HG03565 (cell line): ENCODE measurements around the gene DSP.

Source experiments
- ATAC-seq: cut with Tn5 transposase; IDR thresholded peaks from one replicate; pipeline ENCODE4 v1.9.1; 2021; ENCODE audit warnings: mild to moderate bottlenecking, moderate library complexity; ENCODE audit not compliant: unreplicated experiment

The DSP gene

GRCh38 chr6:7534192-7534591, 7.3 kb upstream of the DSP start:
- ATAC-seq: no peak

GRCh38 chr6:7535498-7535897, 6.0 kb upstream of the DSP start:
- no peak for ATAC-seq

- ATAC-seq: no peak
Observed at GRCh38 chr6:7537565-7538174, 3.8 kb upstream of the DSP start.

- ATAC-seq: no peak
Observed at GRCh38 chr6:7538484-7538883, 3.0 kb upstream of the DSP start.

GRCh38 chr6:7540595-7540994, 876 bp upstream of the DSP start:
- ATAC-seq: no peak

- no peak for ATAC-seq
Observed at GRCh38 chr6:7542065-7542873, 798 bp downstream of the DSP start.

GRCh38 chr6:7542874-7543624, 1.6 kb downstream of the DSP start:
- ATAC-seq: no peak

GRCh38 chr6:7543789-7544424, 2.4 kb downstream of the DSP start:
- no peak for ATAC-seq

- ATAC-seq: no peak
Observed at GRCh38 chr6:7544597-7544996, 3.1 kb downstream of the DSP start.

- no peak for ATAC-seq
Observed at GRCh38 chr6:7545316-7546019, 4.0 kb downstream of the DSP start.

GRCh38 chr6:7546020-7546369, 4.5 kb downstream of the DSP start:
- no peak for ATAC-seq

GRCh38 chr6:7546383-7546782, 4.9 kb downstream of the DSP start:
- no peak for ATAC-seq

- ATAC-seq: no peak
Observed at GRCh38 chr6:7546896-7547295, 5.4 kb downstream of the DSP start.

GRCh38 chr6:7547315-7547714, 5.8 kb downstream of the DSP start:
- ATAC-seq: no peak

GRCh38 chr6:7550433-7550801, 8.9 kb downstream of the DSP start:
- ATAC-seq: no peak

- no peak for ATAC-seq
Observed at GRCh38 chr6:7554533-7555275, 13.2 kb downstream of the DSP start.

- ATAC-seq: no peak
Observed at GRCh38 chr6:7555671-7556070, 14.2 kb downstream of the DSP start.

GRCh38 chr6:7556394-7557106, 15.1 kb downstream of the DSP start:
- no peak for ATAC-seq

GRCh38 chr6:7557652-7558051, 16.2 kb downstream of the DSP start:
- no peak for ATAC-seq

GRCh38 chr6:7558781-7559180, 17.3 kb downstream of the DSP start:
- ATAC-seq: no peak
